Amygdala (tissue), 56 donors: Measurements from ENCODE around the gene DCC.
"Not testable (repeated sequence)": the region's sequence is repeated elsewhere in the genome, so short reads cannot be mapped to it uniquely, and the experiment has no call there.

Experiments
- DNase-seq, 56 donors: peaks; one replicate each; lab custom pipeline; 2025; lab: John Stamatoyannopoulos, UW

The DCC gene

DNA sequence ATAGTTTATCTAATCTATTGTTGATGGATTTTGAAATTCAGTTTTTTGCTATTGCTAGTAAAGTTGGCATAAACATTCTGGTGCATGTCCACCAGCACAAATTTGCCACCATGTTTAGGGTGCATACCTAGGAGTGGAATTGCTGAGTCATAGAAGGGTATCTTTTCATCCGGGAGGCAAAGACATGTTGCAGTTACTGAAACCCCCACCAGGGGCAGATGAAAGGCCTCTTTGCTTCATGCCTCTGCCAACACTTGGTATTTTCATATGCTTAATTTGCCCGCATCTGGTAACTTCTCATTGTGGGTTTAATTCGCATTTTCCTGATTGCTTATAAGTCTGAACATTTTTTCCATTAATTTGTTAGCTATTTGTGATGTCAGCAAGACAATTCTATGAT lies 8.2 kb downstream of the DCC start:
- DNase-seq = no peak

DNA sequence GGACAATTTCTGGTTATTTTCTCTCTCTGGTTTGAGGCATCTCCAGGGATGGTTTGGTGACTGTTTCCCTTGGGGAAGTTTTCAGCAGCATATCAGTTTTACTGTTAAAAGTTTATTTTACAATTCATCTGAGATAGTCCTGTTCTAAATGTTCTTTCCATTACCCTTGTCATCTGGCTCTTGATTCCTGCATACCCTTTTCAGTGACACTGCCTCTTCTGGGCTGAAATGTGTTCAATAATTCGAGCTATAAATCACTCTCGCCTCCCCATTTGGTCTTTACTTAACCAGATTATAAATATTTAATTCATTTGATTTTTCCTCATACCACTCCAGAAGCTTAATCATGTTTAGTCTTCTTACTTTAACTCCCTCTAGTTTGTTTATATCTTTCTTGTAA lies 9.5 kb downstream of the DCC start:
- DNase-seq = no peak

DNA sequence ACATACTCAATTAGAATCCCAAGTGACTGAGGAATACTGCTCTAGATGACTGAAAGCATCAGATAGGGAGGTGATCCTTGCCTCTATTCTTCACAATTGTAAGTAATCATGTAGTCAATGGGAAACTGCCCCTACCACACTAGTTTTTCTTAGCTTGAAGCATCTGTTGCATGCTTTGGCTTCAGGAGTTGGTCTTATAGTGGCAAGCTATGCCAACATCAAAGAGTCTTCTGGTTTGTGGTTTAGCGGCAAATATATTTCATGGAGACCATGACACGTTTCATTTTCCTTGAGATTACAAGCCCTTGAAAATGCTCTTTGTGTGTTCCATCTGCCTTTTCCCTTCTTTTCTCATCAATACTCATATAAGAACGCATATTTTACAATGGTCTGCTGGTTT lies 12.9 kb downstream of the DCC start:
- no peak for DNase-seq

DNA sequence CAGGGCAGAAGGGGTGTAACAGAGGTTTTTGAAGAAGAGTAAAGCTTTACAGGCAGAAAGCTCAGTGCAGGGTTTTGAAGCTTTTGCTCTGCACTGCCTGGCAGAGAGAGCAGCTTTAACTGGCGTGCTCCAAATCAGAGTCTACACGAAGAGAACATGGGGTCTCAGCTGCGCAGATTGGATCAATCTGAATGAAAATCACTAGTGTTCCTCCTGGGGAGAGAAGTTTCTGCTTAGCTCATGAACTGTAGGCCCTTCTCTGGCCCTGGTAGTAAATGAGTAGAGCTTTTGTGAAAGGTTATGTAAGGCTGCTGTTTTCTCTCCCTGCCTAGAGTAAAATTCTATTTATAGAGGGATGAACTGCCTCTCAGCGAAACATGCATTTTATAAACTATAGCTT lies 13.6 kb downstream of the DCC start:
- DNase-seq = peak in 17 of 56 donors; percentile 3 to 45 (median 15)

DNA sequence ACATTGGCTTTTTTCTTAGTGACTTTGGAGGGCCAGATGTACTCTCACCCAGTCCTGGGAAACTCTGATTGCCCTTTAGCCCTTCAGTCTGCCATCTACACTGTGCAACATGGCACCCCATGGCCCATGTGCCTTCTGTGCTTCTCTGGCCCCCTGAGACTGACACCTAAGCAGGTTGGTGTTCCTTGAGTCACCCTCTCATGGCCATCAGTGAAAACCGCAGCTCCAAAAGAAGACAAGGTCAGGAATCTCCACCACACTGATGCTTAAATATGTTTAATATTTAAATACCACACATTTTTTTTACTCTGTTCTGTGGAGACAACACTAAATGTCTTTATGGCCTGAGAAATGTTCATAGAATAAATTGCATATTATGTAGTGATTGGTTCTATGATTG lies 23.9 kb downstream of the DCC start:
- no peak for DNase-seq

DNA sequence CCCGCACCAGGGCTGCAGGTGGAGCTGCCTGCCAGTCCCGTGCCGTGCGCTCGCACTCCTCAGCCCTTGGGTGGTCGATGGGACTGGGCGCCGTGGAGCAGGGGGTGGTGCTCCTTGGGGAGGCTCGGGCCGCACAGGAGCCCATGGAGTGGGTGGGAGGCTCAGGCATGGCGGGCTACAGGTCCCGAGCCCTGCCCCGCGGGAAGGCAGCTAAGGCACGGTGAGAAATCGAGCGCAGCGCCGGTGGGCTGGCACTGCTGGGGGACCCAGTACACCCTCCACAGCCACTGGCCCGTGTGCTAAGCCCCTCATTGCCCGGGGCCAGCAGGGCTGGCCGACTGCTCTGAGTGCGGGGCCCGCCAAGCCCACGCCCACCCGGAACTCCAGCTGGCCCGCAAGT lies 26.9 kb downstream of the DCC start:
- not testable (repeated sequence) for DNase-seq

DNA sequence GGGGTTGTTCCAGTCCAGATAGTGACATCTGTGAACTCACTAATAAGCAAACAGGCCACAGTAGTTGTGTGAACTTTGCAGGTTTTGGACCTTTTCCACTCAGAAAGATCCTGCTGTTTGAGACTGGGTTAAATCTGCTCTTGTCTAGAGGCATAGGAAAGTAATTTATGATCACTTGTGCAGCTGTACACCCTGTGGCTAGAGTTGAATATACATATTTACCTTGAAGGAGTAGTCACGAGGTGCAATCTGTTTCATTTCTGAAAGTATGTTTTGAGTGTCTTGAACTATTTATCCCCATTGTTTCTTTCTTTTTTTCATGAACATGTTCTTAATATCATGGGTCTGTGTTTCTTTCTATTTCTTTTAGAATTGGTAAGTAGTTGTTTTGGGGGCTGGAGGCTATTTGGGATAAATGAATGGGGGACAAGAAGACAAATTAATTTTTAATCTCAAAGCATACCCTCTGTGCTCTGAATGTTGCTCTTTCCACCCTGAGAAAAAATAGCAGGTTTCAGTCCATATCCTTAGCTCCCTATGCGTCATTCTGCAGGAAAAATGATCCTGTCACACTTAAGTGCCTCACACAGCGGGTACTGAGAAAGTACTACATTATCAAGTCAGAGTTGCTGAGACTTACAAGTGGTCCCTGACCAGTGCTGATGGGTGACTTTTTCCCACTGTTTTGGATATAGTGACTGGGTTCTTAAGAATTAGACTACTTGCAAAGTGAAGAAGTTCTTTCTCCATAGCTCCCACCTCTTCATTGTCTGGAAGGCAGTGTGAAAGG lies 28.2 kb downstream of the DCC start:
- no peak for DNase-seq

DNA sequence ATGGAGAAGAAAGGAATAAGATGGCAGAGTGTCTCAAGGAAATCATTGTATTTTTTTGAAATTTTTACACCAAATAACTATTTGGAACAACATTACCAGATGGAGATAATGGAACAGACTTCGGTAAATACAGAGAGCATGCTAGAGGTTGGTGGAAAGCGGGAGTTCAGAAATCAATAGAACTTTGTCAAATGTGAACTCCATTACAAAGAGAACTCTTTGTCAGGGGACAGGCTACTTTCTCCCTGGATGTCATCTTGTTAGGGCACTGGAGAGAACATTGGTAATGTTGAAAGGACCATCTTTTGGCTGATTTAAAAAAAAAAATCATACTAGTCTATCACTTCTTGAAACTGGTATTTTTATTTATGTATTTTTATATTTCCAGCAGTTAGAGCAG lies 30.8 kb downstream of the DCC start:
- DNase-seq = peak in 1 of 56 donors; percentile 10

DNA sequence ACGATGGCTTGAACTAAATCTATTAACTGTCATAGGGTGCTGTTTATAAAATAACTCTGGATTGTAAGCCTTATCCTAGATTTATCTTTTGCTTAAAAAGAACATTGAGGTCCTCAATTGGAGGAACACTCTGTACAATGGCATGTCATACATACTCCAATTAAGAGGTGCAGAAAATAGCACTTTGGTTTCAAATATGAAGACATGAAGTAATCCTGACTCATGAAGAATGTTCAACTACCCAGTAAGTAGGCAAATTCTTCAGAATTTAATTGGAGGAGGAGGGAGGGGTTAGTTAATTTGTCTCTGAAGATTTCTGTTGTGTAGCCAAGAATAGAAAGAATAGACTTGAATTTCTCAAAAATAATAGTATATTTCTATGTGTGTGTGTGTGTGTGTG lies 36.1 kb downstream of the DCC start:
- DNase-seq = no peak

DNA sequence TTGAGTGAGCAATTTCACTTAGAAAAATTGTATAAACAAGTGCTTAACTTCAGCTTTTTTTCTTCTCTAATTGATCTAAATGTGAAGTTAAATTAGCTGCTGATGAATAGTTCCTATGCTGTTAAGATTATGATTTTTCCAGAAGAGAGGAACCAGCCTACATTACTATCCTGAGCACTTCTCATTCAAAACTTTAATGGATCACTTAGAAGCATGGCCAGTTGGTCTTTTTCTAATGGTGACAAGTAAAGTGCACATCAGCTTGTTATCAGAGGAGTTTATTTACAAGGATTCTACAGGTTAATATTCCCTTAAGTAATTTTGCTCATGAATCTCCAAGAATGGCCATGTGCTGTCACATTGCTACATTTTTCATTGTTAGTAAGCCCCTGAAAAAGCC lies 37.1 kb downstream of the DCC start:
- no peak for DNase-seq

DNA sequence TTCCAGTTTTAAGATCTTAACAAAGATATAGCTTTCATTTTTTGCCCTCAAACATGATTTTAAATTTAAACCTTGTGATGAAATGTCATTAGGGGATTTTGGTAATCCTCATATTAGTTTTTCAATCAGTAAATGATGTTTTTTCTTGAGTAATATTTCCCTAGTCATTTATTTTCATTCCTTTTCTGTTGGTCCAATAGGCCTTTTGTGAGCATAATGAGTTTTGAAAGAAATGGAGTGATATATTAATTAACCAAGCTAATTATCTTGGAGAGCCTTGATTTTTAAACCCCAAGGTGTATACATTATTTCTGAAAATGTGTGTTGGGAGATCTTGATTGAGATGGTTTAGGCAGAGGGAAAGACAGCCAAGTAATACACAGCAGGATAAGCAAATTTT lies 46.3 kb downstream of the DCC start:
- DNase-seq = no peak

DNA sequence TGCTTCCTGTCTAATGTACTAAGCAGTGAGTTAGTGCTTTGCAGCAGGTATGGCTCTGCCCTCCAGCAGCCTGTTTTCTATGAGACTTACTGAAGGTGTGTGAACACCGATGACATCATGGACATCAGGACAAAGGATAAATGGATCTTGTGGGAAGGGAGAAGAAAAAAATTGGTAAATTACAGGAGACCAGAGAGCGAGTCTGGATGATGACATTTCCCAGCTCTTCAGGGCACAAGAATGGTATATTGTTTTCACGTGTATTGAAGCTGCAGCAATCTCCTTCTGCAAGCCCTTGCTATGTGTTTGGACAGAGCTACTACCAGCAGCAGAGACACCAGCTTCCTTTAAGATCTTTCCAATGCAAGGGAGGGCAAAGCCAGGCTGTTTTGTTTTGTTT lies 47.2 kb downstream of the DCC start:
- no peak for DNase-seq

DNA sequence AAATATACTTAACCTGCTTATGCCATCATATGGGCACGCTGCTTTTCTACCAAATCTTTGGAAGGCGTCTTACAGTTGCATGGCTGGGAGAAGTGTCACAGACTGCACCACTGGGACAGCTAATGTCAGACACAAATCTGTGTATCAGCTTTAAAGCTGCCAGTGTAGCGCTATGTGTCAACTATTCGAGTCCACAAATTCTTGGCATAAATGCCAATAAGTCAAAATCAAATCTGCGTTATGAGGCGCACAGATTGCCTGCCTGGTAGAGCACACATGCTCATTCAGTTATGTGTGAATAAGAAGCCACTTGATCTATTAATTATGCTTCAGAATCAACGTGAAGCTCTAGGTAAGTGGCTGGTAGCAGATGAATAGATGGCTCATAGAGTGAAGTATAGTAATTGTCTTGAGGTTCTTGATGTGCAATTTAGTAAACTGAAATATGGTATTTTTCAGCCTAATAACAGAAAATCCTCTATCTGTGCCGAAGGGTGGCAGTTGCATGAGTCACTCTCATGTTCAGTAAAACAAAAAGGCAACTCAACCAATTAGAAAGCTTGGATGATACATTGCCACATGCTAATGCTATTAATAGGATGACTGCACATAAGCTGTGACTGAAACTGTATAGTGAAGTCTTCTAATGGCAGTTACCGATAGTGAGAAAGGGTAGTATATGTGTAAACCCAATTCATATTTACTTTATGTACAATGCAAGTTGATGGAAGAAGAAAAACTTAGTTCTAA lies 52.0 kb downstream of the DCC start:
- DNase-seq = peak in 1 of 56 donors; percentile 7

DNA sequence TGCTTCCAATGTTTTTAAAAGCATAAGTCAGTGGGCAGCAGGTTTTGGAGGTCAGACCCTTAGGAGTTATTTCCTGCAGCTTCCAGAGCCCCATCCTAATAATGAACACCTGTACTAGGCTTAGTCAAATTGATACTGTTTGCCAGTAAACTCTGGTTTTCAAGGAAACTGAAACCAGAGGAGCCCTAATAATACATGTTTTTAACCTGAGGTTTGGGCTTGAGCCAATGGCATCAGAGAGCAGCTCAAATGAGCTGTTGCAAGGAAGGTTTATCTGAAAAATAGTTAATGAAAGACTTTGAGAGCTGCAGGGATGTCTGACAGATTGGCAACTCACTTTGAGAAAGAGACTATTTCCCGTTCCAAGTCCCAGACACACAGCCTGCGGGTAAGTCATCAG lies 54.6 kb downstream of the DCC start:
- DNase-seq = no peak

DNA sequence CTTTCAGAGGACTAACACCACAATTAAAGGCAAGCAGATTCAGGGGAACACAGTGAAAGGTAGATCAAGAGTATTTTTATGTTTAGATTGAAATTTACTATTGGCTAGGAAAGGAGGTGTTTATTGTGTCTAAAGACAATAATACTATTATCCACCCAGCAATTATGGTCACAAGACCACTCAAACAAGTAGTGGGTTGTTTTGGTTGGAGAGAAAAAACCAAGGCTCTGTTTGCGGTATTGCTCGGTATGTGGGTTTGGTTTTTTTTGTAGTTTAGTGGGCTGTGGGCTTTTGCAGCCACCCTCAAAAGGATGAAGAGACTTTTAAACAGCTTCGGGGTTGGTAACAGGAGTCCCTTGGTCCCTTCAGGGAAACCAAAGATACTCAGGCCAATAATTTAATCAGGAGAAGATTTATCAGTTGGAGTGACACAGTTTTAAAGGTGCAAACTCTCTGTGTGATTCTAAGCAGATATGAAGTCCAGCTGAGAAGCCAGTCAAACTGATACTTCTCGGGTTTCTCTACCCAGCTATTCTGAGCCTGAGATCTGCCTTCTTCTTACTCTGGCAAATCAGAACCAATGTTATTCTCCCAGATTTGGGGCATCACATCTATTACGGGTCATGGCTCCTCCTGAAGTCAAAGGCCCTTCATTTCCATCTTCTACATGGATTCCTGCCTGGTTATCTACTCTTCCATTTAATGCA lies 55.3 kb downstream of the DCC start:
- peak in 1 of 56 donors; percentile 5 for DNase-seq

DNA sequence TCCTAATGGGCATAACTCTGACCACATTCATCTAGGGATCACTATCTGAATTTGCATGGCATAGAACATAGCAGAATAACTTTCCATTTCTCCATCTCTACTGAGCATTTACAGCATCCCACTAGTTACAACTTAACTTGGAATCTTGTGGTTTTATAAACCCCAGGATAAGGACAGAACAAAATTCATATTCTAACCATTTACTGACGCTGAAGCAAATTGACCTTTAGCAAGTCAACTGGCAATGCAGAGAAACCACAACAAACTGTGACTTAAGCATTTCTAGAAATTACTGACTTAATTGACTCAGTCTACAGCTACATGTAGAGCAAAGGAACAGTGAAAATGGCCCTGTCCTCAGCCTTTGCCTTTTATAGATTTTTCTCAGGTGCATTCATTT lies 61.2 kb downstream of the DCC start:
- no peak for DNase-seq

DNA sequence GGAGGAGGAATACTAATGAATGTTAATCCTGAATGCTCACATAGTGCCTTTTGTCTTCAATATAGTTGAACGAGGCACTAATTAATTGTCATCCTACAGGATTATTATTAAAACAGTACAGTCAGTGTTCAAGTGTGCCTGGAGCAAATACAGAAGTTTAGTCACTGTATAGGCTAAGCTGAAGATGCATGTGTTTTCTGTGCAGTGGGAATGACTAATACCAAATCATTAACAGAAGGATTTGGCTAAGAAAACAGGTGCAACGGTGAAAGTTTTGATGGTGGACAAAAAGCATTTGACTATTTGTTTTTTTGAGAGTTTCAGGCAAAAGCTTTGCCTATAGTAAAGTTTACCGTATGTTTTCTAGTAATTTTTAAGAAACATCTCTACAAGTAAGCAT lies 62.8 kb downstream of the DCC start:
- DNase-seq = no peak

DNA sequence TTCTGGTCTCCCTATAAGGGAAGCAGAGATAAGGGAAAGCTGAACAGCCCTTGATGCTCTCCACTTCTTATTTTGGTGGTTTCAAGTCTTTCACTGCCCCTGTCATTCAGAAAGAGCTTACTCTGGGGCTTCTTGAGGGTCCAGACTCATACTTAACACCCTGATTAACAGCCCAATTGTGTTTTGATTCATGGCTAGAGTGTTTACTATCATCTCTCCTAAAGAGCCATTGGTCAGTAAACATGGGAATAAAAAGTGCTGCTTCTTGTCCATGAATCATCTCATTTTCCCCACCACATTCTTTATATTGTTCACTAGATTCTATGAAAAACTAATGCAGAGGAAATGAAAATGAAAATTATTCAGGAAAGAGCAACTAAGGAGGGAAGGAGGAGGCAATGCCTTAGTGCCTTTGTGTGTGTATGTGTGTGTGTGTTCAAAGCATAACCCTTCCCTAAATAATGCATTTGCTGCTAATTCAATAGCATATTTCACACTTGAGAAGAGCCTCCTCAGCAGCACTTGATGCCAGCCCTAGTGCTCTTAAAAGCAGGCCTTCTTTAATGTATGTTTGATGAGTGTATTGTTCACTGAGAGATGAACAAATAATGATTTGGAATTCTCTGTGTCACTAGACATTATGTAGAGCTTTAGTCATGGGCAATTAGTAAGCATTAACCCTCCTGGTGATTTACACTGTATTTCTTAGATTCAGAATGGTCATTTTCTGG lies 63.5 kb downstream of the DCC start:
- DNase-seq = no peak

DNA sequence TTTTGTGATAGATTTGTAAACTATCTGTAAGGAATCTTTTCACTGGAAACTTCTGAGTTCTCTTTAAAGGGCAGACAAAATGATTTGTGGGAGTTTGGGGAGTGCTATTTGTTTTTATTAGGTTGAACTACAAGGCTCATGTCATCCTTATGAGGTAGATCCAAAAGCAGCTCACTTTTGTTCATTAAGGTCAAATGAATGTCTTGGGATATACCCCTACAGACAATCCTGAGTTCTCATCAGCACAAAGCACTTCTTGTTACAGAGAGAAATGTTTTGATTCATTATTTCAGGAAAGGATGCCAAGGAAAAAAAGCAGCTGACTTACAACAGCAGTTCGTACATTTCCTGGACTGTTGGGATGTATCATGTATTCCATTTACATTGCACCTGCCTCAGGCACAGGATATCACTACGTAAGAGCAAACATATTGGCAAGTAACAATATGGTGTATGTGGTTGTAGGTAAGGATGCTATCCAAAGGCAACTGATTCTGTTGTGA lies 68.9 kb downstream of the DCC start:
- DNase-seq = no peak

DNA sequence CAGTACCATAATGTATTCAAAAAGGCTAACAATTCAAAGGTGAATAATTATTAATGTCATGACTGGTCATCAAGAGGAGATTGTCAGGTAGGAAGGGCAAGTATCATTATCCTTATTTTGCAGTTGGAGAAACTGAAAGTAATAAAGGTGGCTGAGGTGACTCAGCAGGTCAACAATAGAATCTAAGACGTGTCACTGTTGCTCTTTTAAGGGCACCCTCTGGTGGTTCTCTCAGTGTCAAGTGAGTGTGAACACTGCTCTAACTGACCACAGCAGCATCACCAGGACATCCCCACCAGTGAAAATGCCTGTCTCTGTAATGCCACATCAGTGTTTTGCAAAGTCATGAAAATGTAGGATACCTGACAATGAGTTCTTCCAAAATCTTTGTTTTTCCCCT lies 69.7 kb downstream of the DCC start:
- DNase-seq = peak in 1 of 56 donors; percentile 13

DNA sequence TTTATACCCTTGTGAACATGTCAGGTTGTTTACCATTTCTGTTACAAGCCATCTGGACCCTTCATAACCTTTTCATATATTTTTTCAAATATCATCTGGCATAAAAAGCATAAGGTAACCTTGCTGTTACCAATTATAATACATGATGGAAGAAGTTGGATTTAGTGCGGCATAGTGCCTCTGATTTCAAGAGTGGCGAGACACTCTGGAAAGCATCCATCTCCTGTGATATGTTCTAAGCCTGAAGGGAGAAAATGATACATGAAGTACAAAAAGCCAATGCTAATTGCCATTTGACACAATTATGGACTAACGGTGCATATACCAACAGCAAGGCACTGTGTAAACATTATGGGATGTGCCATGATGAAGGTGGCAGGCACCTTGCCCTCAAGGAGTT lies 75.1 kb downstream of the DCC start:
- DNase-seq = no peak
